H9 (cell line): ENCODE data around the gene ADAMTSL5. TPM values are rescaled to one million over a fixed set of nuclear protein-coding genes. Genes with fewer than 3 reads are reported as not detected.

Experiments used
- DNase-seq: peaks from one replicate; pipeline ENCODE4 v3.0.0-alpha.2; 2017
- H2AFZ ChIP-seq: one replicate; pipeline ENCODE4 v1.6.1; 2013; ENCODE audit warnings: mild to moderate bottlenecking, low read length, control low read depth, moderate library complexity
- H2AK5ac ChIP-seq: 2 replicates; pipeline ENCODE4 v1.6.1; 2013; ENCODE audit warnings: low read length, control low read depth, mixed read lengths; ENCODE audit not compliant: insufficient read length
- H2BK120ac ChIP-seq: one replicate; pipeline ENCODE4 v1.6.1; 2013; ENCODE audit warnings: low read depth, mild to moderate bottlenecking, low read length, control low read depth, inconsistent platforms; ENCODE audit not compliant: poor library complexity, severe bottlenecking
- H2BK12ac ChIP-seq: 2 replicates; pipeline ENCODE4 v1.6.1; 2013; ENCODE audit warnings: low read length, control low read depth, mixed read lengths, low read depth; ENCODE audit not compliant: insufficient read length
- H2BK15ac ChIP-seq: 2 replicates; pipeline ENCODE4 v1.6.1; 2013; ENCODE audit warnings: low read depth, low read length, control low read depth
- H2BK20ac ChIP-seq: one replicate; pipeline ENCODE4 v1.6.1; 2013; ENCODE audit warnings: low read depth, mild to moderate bottlenecking, low read length, control low read depth, inconsistent platforms; ENCODE audit not compliant: poor library complexity, severe bottlenecking
- H2BK5ac ChIP-seq: 2 replicates; pipeline ENCODE4 v1.6.1; 2013; ENCODE audit warnings: low read length, control low read depth, mixed read lengths; ENCODE audit not compliant: insufficient read length
- H3K14ac ChIP-seq: 2 replicates; pipeline ENCODE4 v1.6.1; 2013; ENCODE audit warnings: low read length, control low read depth; ENCODE audit not compliant: insufficient read depth
- H3K18ac ChIP-seq: 2 replicates; pipeline ENCODE4 v1.6.1; 2013; ENCODE audit warnings: low read depth, mild to moderate bottlenecking, mixed read lengths, low read length, control low read depth; ENCODE audit not compliant: insufficient read length
- H3K23ac ChIP-seq: 2 replicates; pipeline ENCODE4 v1.6.1; 2013; ENCODE audit warnings: low read length, control low read depth, mixed read lengths, low read depth; ENCODE audit not compliant: insufficient read length
- H3K23me2 ChIP-seq: 2 replicates; pipeline ENCODE4 v1.6.1; 2013; ENCODE audit warnings: low read depth, mild to moderate bottlenecking, mixed read lengths, low read length, control low read depth; ENCODE audit not compliant: insufficient read length, poor library complexity, severe bottlenecking
- H3K27ac ChIP-seq: 2 replicates; pipeline ENCODE4 v1.5.1; 2013; ENCODE audit warnings: low read length, control low read depth, mixed read lengths, low read depth; ENCODE audit not compliant: insufficient read length
- H3K27me3 ChIP-seq: 2 replicates; pipeline ENCODE4 v1.6.1; 2013; ENCODE audit warnings: low read length, control low read depth, inconsistent platforms; ENCODE audit not compliant: insufficient read depth
- H3K4ac ChIP-seq: 2 replicates; pipeline ENCODE4 v1.6.1; 2013; ENCODE audit warnings: low read depth, mild to moderate bottlenecking, control low read depth, inconsistent platforms, low read length, moderate library complexity
- H3K4me1 ChIP-seq: 2 replicates; pipeline ENCODE4 v1.6.1; 2013; ENCODE audit warnings: low read length, control low read depth, inconsistent platforms; ENCODE audit not compliant: insufficient read depth
- H3K4me2 ChIP-seq: 2 replicates; pipeline ENCODE4 v1.6.1; 2013; ENCODE audit warnings: low read length, control low read depth, mixed read lengths; ENCODE audit not compliant: insufficient read length, insufficient read depth
- H3K56ac ChIP-seq: 2 replicates; pipeline ENCODE4 v1.6.1; 2013; ENCODE audit warnings: low read depth, mild to moderate bottlenecking, mixed read lengths, low read length, control low read depth; ENCODE audit not compliant: insufficient read length
- H3K79me1 ChIP-seq: 2 replicates; pipeline ENCODE4 v1.6.1; 2013; ENCODE audit warnings: low read depth, mild to moderate bottlenecking, moderate library complexity, low read length, control low read depth, inconsistent platforms; ENCODE audit not compliant: insufficient read depth, poor library complexity, severe bottlenecking
- H3K79me2 ChIP-seq: 2 replicates; pipeline ENCODE4 v1.6.1; 2013; ENCODE audit warnings: low read length, control low read depth, inconsistent platforms; ENCODE audit not compliant: insufficient read depth
- H3K9ac ChIP-seq: 2 replicates; pipeline ENCODE4 v1.6.1; 2013; ENCODE audit warnings: low read length, control low read depth, mixed read lengths; ENCODE audit not compliant: insufficient read length; ENCODE audit errors: extremely low read depth
- H3K9me3 ChIP-seq: one replicate; pipeline ENCODE4 v1.6.1; 2013; ENCODE audit warnings: low read depth, low read length, inconsistent platforms; ENCODE audit not compliant: control insufficient read depth
- H3T11ph ChIP-seq: one replicate; pipeline ENCODE4 v1.6.1; 2013; ENCODE audit warnings: mild to moderate bottlenecking, low read length, control low read depth, inconsistent platforms
- H4K20me1 ChIP-seq: one replicate; pipeline ENCODE4 v1.6.1; 2013; ENCODE audit not compliant: control insufficient read depth, insufficient read length, insufficient read depth
- H4K5ac ChIP-seq: 2 replicates; pipeline ENCODE4 v1.6.1; 2013; ENCODE audit warnings: low read depth, mild to moderate bottlenecking, mixed read lengths, low read length, control low read depth; ENCODE audit not compliant: insufficient read length
- H4K8ac ChIP-seq: replicated peaks from 2 replicates; pipeline ENCODE4 v1.6.1; 2013; ENCODE audit warnings: low read length, control low read depth, mixed read lengths, low read depth; ENCODE audit not compliant: insufficient read length
- H4K91ac ChIP-seq: 2 replicates; pipeline ENCODE4 v1.6.1; 2013; ENCODE audit warnings: low read depth, mild to moderate bottlenecking, moderate library complexity, mixed read lengths, low read length, control low read depth; ENCODE audit not compliant: insufficient read length
- H3K27ac Mint-ChIP-seq, 3 experiments: 2 replicates in 2 of 3; 3 replicates in 1 of 3; pipeline ENCODE4 v1.8.0; 2020 to 2021; ENCODE audit warnings: mixed read lengths in 3 of 3, mild to moderate bottlenecking in 1 of 3, moderate library complexity in 1 of 3
- H3K27me3 Mint-ChIP-seq: 2 replicates; pipeline ENCODE4 v1.8.0; 2021; ENCODE audit warnings: low read depth, mild to moderate bottlenecking, moderate library complexity, mixed read lengths
- H3K36me3 Mint-ChIP-seq, 3 experiments: 2 replicates in 2 of 3; 3 replicates in 1 of 3; pipeline ENCODE4 v1.8.0; 2020 to 2021; ENCODE audit warnings: low read depth in 3 of 3, mixed read lengths in 3 of 3; ENCODE audit not compliant: insufficient read depth in 1 of 3
- H3K4me1 Mint-ChIP-seq, 2 experiments: 2 replicates each; pipeline ENCODE4 v1.8.0; 2020; ENCODE audit warnings: mixed read lengths in 2 of 2
- H3K4me3 Mint-ChIP-seq, 2 experiments: 2 replicates in 1 of 2; 3 replicates in 1 of 2; pipeline ENCODE4 v1.8.0; 2020 to 2021; ENCODE audit warnings: mild to moderate bottlenecking in 2 of 2, mixed read lengths in 2 of 2, moderate library complexity in 1 of 2
- H3K9me3 Mint-ChIP-seq, 2 experiments: 2 replicates in 1 of 2; 3 replicates in 1 of 2; pipeline ENCODE4 v1.8.0; 2020; ENCODE audit warnings: mild to moderate bottlenecking in 2 of 2, mixed read lengths in 2 of 2, moderate library complexity in 1 of 2
- WGBS: extraction: QIAGEN DNeasy Blood & Tissue Kit; methylation state at CpG from one replicate; pipeline ENCODE4 v1.1.7; 2013; ENCODE audit warnings: missing lambda C conversion rate, low lambda C conversion rate, mixed read lengths; ENCODE audit not compliant: insufficient read length; ENCODE audit errors: extremely low coverage; 5-methylcytosine and 5-hydroxymethylcytosine counted together
- total RNA-seq: library from RNA; stranded (reverse); gene quantifications from 2 replicates; pipeline ENCODE4 v1.2.1, GENCODE V29; 2021
- TF ChIP-seq, protein P1 (sequence below): fragments of 200-600 bp; sonication (generic); conservative IDR thresholded peaks from 3 replicates; pipeline ENCODE4 v1.8.0; 2021; ENCODE audit warnings: antibody characterized with exemption, mild to moderate bottlenecking

ADAMTSL5 gene
- total RNA-seq, 1 experiment from 2014 or later: 1.5 TPM

DNA sequence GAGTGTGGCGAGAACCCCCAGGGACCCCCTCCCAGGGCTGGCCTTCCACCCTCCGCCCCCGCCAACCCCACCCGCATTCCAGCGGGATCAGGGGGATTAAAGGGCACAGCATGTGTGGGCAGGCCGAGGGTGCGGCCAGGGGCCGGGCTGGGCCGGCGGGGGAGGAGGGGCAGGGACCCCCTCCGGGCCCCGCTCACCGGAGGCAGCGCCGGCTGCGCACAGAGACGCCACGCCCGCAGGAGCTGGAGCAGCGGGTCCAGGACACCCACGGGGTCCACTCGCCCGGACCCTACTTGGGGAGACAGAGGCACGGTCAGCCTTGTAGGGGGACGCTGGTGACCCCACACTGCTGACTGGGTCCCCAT is 2.4 kb downstream of the ADAMTSL5 start:
- Histone ChIP-seq H3K4ac (no peak overlapping the region), H2BK12ac (no peak overlapping the region), H4K8ac (no peak overlapping the region), H3K27ac (no peak overlapping the region), H2BK15ac (no peak overlapping the region), H3K9me3 (no peaks in the 10 kb centered on the region), H3K23me2 (peaks cover 4% of the 10 kb centered on the region), H3K14ac (no peak overlapping the region), H3K9ac (no peak overlapping the region), H3K79me1 (no peaks in the 10 kb centered on the region), H3K18ac (no peak overlapping the region), H3K4me1 (no peaks in the 10 kb centered on the region), H3K79me2 (no peaks in the 10 kb centered on the region), H4K20me1 (no peaks in the 10 kb centered on the region), H2BK5ac (no peak overlapping the region), H4K91ac (no peak overlapping the region), H2AFZ (no peak overlapping the region), H3K23ac (no peak overlapping the region), H4K5ac (no peak overlapping the region), H3K4me2 (no peak overlapping the region), H3T11ph (no peak overlapping the region), H3K56ac (no peak overlapping the region), H2AK5ac (no peak overlapping the region), H3K27me3 (no peaks in the 10 kb centered on the region), H2BK120ac (no peak overlapping the region), H2BK20ac (no peak overlapping the region)
- peaks cover 13 to 17% of the 10 kb centered on the region in 2 experiments for H3K4me1 Mint-ChIP-seq
- H3K9me3 Mint-ChIP-seq: peaks cover 0 to 4% of the 10 kb centered on the region in 2 experiments; a peak in 1 of 5 replicates
- no peak overlapping the region for H3K27ac Mint-ChIP-seq
- TF ChIP-seq, protein P1, sequence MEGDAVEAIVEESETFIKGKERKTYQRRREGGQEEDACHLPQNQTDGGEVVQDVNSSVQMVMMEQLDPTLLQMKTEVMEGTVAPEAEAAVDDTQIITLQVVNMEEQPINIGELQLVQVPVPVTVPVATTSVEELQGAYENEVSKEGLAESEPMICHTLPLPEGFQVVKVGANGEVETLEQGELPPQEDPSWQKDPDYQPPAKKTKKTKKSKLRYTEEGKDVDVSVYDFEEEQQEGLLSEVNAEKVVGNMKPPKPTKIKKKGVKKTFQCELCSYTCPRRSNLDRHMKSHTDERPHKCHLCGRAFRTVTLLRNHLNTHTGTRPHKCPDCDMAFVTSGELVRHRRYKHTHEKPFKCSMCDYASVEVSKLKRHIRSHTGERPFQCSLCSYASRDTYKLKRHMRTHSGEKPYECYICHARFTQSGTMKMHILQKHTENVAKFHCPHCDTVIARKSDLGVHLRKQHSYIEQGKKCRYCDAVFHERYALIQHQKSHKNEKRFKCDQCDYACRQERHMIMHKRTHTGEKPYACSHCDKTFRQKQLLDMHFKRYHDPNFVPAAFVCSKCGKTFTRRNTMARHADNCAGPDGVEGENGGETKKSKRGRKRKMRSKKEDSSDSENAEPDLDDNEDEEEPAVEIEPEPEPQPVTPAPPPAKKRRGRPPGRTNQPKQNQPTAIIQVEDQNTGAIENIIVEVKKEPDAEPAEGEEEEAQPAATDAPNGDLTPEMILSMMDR: no peak
- H3K4me3 Mint-ChIP-seq: no peak overlapping the region
- peaks cover 65% of the 10 kb centered on the region for H3K27me3 Mint-ChIP-seq
- H3K36me3 Mint-ChIP-seq: no peaks in the 10 kb centered on the region
- no CpG with 5 or more reads among the region's 25 CpGs for WGBS
- no peak for DNase-seq
